Esophagus mucosa (tissue), 1 donor: ENCODE results near the gene SPON2. TPM values are rescaled to one million over a fixed set of nuclear protein-coding genes. Genes with fewer than 3 reads are reported as not detected.
"Not testable (repeated sequence)": the region's sequence is repeated elsewhere in the genome, so short reads cannot be mapped to it uniquely, and the experiment has no call there.

Experiments used
- ATAC-seq: fragments of 200-7000 bp; cut with Tn5 transposase; one replicate; pipeline ENCODE4 v1.9.1; 2020
- total RNA-seq: library from RNA; stranded (reverse); gene quantifications from one replicate; pipeline ENCODE4 v1.2.4, GENCODE V29; 2023
- donor health status: DM: yes; HTN: yes; CAD: no.

The SPON2 gene
- total RNA-seq, 1 donor from 2014 or later, result 9.4 TPM

- ATAC-seq, result no peak
Observed at GRCh38 chr4:1139860-1140259, 32.5 kb downstream of the SPON2 start.

GRCh38 chr4:1137850-1138249 lies 34.5 kb downstream of the SPON2 start:
- no peak for ATAC-seq

DNA sequence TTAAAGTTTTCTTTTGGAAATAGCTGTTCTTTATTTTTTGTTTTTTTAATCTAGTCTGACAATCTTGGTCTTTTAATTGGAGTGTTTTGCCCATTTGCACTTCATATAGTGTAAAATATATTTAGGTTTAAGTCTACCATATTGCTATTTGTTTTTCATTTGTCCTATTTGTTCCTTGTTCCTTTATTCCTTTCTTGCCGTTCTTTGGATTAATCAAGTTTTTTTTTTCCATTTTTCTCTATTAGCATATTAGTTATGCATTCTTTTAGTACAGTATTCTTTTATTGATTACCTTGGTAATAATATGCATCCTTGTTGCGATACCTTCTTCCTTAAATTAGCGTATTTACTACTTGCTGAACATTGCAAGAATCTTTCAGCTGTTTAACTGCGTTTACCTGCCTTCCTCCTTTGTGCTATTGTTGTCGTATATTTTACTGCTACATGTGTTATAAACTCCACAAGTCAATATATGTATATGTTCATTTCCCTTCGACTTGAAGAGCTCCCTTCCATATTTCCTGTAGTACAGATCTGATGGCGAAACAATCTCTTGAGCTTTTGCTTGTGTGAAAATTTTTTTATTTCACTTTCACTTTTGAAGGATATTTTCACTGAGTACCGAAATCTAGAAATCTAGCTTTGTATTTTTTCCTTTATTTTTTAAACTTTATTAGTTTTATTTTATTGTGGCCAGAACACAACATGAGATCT lies 35.2 kb downstream of the SPON2 start:
- ATAC-seq, result no peak

DNA sequence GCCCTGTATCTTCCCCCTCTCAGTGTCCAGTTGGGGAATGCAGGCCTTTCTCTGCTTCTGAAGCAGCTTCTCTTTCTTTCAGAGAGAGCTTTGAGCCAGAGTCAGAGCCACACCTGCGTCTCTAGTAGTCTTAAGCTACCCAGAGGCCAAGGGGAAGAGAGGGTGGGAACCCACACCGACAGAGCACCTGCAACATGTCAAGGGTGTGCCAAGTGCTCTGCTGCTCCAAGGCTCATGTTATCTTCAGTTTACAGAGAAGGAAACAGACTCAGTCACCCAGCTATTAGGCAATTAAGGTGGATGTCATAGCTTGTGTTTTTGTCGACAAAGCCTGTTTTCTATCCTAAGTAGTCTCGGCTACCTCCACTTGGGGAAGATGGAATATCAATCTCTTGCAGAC lies 36.3 kb downstream of the SPON2 start:
- ATAC-seq, result peak; percentile 77

DNA sequence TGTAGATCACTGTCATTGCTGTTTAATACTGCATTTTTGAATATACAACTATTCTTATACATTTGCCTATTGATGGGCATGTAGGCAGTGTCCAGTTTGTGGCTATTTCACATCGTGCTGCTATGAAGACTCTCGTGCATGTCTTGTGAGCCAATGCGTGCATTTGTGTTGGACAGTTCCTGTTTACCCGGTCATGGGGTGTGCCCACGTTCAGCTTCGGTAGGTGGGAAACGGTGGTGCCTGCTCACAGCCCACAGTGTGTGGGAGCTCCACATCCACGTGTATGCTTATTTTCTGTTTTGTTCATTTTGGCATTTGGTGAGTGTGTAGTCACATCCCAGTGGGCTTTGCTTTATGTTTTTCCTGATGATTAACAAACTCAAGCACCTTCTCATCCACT lies 39.4 kb downstream of the SPON2 start:
- no peak for ATAC-seq

DNA sequence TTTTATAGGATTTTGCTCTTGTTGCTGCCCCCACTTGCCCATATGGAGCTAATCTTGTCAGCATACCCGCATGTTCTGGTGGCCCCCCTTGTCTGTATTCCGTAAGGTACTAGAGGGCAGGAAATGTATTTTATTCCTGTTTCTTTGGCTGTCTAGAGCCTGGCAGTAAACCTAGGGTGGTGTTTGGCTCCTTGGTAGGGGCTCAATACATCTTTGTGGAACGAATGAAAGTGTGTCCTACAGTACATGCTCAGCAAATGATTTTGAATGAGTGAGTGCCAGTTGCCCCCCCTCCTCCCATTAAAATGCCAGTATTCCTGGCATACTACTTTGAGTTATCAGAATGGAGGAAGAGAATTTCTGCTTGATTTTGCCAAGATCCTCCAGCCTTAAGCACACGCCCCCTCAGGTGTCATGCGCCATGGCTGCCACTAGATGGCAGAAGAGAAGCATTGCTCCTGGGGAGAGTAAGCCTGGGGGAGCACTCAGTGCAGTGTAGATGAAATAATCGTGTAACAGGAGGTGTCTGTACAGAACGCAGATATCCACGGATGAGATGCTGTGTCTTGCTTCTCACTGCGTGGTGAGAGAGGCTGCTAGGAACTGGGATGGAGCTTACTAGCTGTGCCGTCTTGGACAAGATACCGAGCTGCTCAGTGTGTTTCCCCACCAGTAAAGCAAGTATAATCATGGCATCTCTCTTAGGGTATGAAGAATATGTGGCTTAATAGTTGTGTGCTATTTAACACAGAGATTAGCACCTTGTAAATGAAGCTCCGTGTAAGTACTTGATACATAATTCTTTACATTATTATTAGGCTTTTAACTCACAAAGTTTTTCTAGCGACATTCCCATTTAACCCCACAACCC lies 41.8 kb downstream of the SPON2 start:
- peak; percentile 95 for ATAC-seq

- ATAC-seq, result no peak
Observed at GRCh38 chr4:1126506-1126905, 45.9 kb downstream of the SPON2 start.

GRCh38 chr4:1125466-1125865 lies 46.9 kb downstream of the SPON2 start:
- ATAC-seq, result not testable (repeated sequence)

DNA sequence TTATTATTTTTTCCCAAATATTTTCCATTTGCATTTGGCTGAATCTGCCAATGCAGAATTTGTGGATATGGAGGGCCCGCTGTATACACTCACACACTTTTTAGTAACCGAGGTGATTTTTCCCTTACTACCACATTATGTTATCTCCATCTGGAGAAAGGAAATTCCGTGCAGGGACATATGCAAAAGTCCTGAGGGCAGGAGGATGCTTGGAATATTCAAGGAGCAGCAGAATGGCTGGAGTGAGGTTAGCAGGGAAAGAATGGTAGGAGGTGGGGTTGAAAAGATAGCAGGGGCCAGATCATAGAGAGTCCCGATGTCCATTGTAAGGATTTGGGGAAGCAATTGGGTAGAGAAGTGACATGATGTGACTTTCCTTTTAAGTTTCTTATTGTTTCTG lies 47.6 kb downstream of the SPON2 start:
- no peak for ATAC-seq

GRCh38 chr4:1122505-1122904 lies 49.9 kb downstream of the SPON2 start:
- no peak for ATAC-seq

Other genes with a start within 250 kb of the SPON2 start
- gene GAK, start 240.3 kb downstream of the SPON2 start, total RNA-seq, result 69.1 TPM
- gene TMEM175, start 240.1 kb downstream of the SPON2 start, total RNA-seq, result 11.2 TPM
- 12.0 TPM for gene DGKQ, start 199.0 kb downstream of the SPON2 start, total RNA-seq
- 8.8 TPM for gene IDUA, start 185.5 kb downstream of the SPON2 start, total RNA-seq
- gene SLC26A1, start 179.2 kb downstream of the SPON2 start, total RNA-seq, result not detected
- gene FGFRL1, start 161.0 kb downstream of the SPON2 start, total RNA-seq, result 2.2 TPM
- gene RNF212, start 59.0 kb downstream of the SPON2 start, total RNA-seq, result 1.4 TPM
- gene CTBP1, start 76.5 kb upstream of the SPON2 start, total RNA-seq, result 89.4 TPM
- gene MAEA, start 117.3 kb upstream of the SPON2 start, total RNA-seq, result 59.4 TPM
- gene UVSSA, start 174.6 kb upstream of the SPON2 start, total RNA-seq, result 11.0 TPM
- not detected for gene NKX1-1, start 233.9 kb upstream of the SPON2 start, total RNA-seq